Fibroblast of peridontal ligament (primary cell): ENCODE measurements around the gene SLC12A7.

Source experiments
- DNase-seq: peaks from one replicate; pipeline ENCODE4 v3.0.0-alpha.2; 2010; ENCODE audit errors: extremely low read depth

The SLC12A7 gene

GRCh38 chr5:1019001-1019905, 92.6 kb downstream of the SLC12A7 start:
- no peak for DNase-seq

DNA sequence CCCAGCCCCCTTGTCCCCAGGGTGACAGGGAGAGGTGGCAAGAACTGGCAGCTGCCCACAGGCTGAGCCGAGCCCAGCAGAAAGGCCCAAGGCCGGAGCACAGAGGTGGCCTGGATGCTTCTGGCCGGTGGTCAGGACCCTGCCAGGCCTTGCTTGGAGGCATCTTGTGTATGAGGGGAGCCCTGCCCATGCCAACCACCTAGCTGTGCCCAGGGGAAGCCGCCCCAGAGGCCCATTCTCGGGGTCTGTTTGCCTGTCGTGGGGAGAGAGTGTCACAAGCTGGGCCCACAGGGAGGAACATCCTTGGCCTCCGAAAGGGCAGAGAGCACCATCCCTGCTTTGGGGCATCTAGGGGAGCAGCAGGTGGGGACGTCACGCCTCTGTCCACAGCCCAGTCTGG, 93.3 kb downstream of the SLC12A7 start:
- DNase-seq: no peak

- DNase-seq: no peak
Measured at GRCh38 chr5:1017691-1018455, 94.0 kb downstream of the SLC12A7 start.

DNA sequence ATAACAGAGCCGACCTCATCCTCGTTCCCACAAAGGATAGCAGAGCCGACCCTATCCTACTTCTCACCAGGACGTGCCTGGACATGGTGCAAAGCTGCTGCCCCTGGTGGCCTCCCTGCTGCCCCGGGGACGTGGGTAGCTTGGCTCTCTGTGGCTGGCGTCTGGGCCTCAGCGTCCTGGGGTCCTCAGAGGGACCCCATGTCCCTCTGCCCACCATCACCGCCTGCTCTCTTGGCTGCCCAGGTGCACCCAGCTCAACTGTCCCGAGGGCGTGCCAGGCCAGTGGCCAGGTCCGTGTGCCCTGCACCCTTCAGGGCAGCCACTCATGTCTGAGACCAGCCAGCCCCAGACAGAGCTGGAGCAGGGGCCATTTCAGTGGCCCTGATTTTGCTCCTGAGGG, 94.8 kb downstream of the SLC12A7 start:
- DNase-seq: no peak

DNA sequence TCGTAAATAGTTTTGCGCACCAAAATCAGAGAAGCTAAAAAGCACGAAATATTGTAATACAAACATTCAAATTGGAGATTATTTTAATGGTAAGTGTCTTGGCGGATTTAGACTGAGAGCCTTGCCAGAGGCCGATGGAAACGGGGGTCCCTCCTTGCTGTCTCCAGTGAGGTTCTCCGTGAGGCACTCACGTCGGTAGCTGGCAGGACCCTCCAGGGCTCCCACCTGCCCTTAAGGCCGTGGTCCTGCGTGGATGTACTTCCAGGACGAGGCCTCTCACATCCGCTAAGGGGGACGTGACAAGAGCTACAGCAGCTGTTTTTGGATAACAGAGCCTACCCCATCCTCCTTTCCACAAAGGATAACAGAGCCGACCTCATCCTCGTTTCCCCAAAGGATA, 95.4 kb downstream of the SLC12A7 start:
- no peak for DNase-seq

GRCh38 chr5:1016036-1016435, 95.8 kb downstream of the SLC12A7 start:
- DNase-seq: no peak

- DNase-seq: no peak
Measured at GRCh38 chr5:1015507-1015906, 96.4 kb downstream of the SLC12A7 start.

DNA sequence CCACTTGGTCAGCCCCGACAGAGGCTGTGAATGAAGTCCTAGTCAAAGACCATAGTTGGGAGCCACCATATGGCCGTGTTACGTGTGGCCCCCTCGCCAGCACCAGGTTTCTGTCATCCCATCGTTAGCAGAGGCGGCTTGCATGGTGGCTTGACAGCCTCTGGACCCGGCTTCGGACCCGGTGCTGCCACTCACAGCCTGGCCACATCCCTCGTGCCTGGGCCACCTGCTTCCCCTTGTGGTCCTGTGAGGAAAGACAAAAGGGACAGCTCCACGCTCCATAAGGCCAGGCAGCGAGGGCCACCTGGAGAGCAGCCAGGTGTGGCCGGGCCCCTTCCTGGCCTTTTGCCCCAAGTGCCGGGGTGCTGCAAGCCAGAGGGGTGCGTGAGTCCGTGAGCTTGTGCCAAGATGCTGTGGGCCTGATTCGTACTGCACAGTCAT, 97.1 kb downstream of the SLC12A7 start:
- no peak for DNase-seq

DNA sequence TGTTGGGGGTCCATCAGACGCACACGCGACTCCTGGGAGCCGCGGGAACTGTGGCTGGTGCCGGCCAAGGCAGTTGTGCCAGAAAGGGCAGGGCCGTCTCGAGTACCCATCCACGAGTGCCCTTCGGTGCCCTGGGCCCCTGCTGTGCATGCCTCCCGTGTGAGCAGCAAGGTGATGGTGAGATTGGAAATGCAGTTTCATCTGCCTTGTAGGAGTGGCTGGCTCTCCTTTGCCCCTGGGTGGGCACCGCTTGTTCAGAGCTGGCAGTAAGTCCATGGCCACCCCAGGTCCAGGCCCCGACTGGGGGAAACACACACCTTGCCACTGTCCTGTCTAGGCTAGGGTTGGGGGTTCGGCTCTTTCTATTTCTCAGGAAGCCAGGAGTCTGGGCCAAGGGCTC, 97.5 kb downstream of the SLC12A7 start:
- no peak for DNase-seq

- DNase-seq: no peak
Measured at GRCh38 chr5:1013948-1014301, 97.9 kb downstream of the SLC12A7 start.

DNA sequence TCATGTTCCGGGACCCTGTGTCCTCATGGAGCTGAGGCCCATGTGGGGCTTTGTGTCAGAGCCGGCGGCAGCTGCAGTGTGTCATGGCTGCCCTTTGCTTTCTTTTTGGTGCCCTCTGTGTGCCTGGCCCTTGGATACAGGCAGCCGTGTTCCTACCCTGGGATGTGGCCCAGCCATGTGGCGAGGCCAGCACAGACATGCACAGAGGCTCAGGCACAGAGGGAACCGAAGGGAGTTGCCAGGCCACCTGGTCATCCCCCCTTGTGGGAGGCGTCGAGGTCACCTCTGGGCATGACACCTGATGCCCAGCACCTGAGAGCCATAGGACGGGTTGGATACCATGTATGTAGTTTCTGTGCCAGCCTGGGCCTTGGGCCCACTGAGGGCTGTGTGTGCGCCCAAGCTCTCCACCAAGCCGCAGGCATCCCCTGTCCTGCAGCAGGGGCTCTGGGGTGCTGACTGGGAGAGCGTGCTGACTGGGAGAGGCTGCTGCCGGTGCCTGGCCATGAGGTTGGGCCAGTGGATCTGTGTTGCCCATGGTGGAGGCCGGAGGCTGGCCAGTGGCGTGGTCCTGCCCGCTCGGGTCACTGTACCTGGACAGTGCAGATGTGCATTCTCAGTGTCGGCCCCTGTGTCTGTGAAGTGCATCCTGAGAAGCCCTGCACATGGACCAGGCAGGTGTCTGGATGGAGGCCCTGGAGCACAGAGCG, 98.5 kb downstream of the SLC12A7 start:
- no peak for DNase-seq

- DNase-seq: no peak
Measured at GRCh38 chr5:1012900-1013237, 99.0 kb downstream of the SLC12A7 start.

DNA sequence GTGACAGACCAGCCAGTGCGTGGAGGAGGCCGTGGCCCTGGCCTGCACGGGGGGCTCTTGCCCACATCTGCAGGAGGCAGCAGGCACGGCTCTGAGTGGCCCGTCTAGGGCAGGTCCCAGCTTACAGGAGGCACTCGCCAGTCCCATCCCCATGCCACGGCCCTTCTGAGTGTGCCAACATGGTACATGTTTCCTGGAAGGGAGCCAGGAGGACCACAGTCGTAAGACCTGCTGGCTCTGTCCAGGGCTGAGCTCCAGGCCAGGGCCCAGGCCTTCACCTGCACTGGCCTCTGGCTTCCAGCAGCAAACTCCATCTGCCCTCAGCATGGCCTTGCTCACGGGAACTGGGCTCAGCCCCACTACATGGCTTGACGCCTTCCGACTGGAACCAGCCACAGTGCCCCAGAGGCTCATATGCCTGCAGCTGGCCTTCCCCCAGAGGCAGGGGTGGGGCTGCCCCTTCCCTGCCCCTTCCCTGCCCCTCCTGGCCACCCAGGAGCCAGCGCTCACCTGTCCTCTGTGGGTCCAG, 99.5 kb downstream of the SLC12A7 start:
- DNase-seq: no peak

GRCh38 chr5:1011741-1012312, 100.0 kb downstream of the SLC12A7 start:
- DNase-seq: no peak

DNA sequence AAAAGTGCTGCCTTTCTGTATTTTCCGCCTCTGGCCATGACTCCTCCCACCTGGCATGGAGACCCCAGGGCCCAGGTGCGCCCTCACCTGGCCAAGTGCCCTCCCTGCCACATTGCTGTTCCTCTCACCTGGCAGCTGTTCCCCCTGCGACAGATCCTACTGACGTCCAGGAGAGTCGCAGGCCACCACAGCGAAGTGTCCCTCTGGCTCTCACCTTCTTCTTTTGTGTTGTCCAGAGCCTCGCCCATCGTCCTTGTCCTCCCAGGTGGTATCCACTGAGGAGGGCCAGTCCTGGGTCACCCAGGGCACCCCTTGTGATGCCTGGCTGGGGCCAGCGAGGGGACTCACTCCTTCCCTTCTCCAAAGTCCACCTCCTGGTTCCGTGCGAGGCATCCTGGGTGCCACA, 100.6 kb downstream of the SLC12A7 start:
- DNase-seq: no peak

DNA sequence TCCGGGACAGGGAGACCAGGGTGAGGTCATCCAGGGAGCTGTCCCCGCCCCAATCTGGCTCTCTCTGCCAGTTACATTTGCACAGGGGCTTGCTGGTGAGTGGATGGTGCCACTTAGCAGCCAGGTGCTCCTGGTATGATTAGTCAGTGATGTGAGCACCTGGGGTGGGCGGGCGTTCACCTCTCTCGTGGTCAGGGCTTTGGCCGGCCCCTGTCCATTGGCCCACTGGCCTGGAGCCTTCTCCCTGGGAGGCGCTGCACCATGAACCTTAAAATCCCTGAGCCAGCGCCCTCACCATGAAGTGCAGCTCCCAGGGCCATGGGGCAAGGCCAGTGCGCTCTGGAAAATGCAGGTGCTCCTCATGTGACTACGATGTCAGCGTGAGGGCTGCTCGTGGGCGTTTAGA, 101.2 kb downstream of the SLC12A7 start:
- no peak for DNase-seq

DNA sequence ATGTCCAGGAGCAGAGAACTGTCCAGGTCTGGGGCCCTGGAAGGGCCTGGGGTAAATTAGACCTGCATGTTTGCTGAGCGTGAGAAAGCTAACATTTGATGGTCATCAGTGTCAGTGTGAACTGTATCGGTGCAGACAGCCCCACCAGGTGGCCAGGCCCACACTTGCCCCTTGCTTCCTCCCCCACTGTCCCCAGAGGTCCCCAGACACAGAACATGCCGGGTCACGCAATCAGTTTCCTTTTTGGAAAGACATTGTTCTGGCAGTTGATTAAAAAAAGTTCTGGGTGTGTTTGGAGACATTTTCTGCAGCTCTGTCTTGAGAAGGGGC, 101.7 kb downstream of the SLC12A7 start:
- DNase-seq: no peak

- DNase-seq: no peak
Measured at GRCh38 chr5:1009359-1010180, 102.3 kb downstream of the SLC12A7 start.

- no peak for DNase-seq
Measured at GRCh38 chr5:1008451-1009358, 103.2 kb downstream of the SLC12A7 start, which contains the start of gene NKD2. Gene NKD2, plus strand, starts transcription at chr5:1008802. Its CDS starts 256 bp downstream, at chr5:1009058.
